A549 treated with CORT108297 at 1 μM for 4 hours (cell line): Measurements from ENCODE around the gene ZNF528. TPM values are rescaled to one million over a fixed set of nuclear protein-coding genes. Genes with fewer than 3 reads are reported as not detected.

Experiments
- total RNA-seq: library from RNA; stranded (reverse); fragments of 200-300 nt; extraction: Qiagen RNA extraction; gene quantifications from 5 replicates; pipeline ENCODE4 v1.2.3, GENCODE V29; 2022

ZNF528 gene
- total RNA-seq = 0.08 to 0.21 TPM (median 0.10 TPM) in 4 of 5 replicates, not detected in the other

GRCh38 chr19:52397310-52398080, at the start of gene ZNF528:
Gene ZNF528, plus strand, starts transcription at chr19:52397849. Its CDS starts 4,165 bp downstream, at chr19:52402014.

GRCh38 chr19:52369559-52370340, 27.9 kb upstream of the ZNF528 start, which contains the start of gene ZNF880:
Gene ZNF880, plus strand, starts transcription at chr19:52369923. Its CDS starts 43 bp downstream, at chr19:52369966.

GRCh38 chr19:52428937-52429336, 31.3 kb downstream of the ZNF528 start, which contains the start of gene ZNF534:
Gene ZNF534, plus strand, starts transcription at chr19:52429148. Its CDS starts 2,327 bp downstream, at chr19:52431475.

GRCh38 chr19:52453324-52454094, 55.9 kb downstream of the ZNF528 start, which contains the start of gene ZNF578:
Gene ZNF578, plus strand, starts transcription at chr19:52453553. Its CDS starts 48,293 bp downstream, at chr19:52501846.

Other genes starting within 250 kb of the ZNF528 start
- 0.68 to 1.4 TPM (median 0.82 TPM) in 5 replicates for gene ZNF836, start 226.2 kb upstream of the ZNF528 start, total RNA-seq
- gene PPP2R1A, start 207.8 kb upstream of the ZNF528 start, total RNA-seq = 186 to 314 TPM (median 307 TPM) in 5 replicates
- gene ZNF766, start 128.3 kb upstream of the ZNF528 start, total RNA-seq = 5.6 to 12.8 TPM (median 8.5 TPM) in 5 replicates
- gene ZNF480, start 100.7 kb upstream of the ZNF528 start, total RNA-seq = 6.9 to 17.9 TPM (median 17.1 TPM) in 5 replicates
- 0.08 TPM in 1 of 5 replicates, not detected in the others for gene ZNF610, start 61.6 kb upstream of the ZNF528 start, total RNA-seq
- 0.55 to 1.3 TPM (median 0.70 TPM) in 5 replicates for gene ZNF880, start 27.9 kb upstream of the ZNF528 start, total RNA-seq
- not detected in 5 replicates for gene ZNF534, start 31.3 kb downstream of the ZNF528 start, total RNA-seq
- not detected in 5 replicates for gene ZNF578, start 55.7 kb downstream of the ZNF528 start, total RNA-seq
- 0.09 to 0.22 TPM (median 0.12 TPM) in 5 replicates for gene ZNF808, start 129.8 kb downstream of the ZNF528 start, total RNA-seq
- gene ZNF701, start 172.4 kb downstream of the ZNF528 start, total RNA-seq = 0.07 to 0.33 TPM (median 0.24 TPM) in 5 replicates
- gene ZNF83, start 240.5 kb downstream of the ZNF528 start, total RNA-seq = 0.06 to 0.18 TPM (median 0.16 TPM) in 5 replicates